Ascending aorta (tissue), 2 donors: ENCODE measurements around the gene CELF4. TPM values are rescaled to one million over a fixed set of nuclear protein-coding genes. Genes with fewer than 3 reads are reported as not detected.

Source experiments
- DNase-seq, 2 donors: peaks; one replicate each; pipeline ENCODE4 v3.0.0-alpha.2; 2019; ENCODE audit warnings: low spot score in 2 of 2
- H3K27ac ChIP-seq, 2 donors: fragments of 200-600 bp; sonication (generic); one replicate each; pipeline ENCODE4 v1.5.1; 2016 to 2017; ENCODE audit warnings: mild to moderate bottlenecking in 1 of 2
- H3K27me3 ChIP-seq: fragments of 200-600 bp; sonication (generic); one replicate; pipeline ENCODE4 v1.5.1; 2017
- H3K36me3 ChIP-seq, 2 donors: fragments of 200-600 bp; sonication (generic); one replicate each; pipeline ENCODE4 v1.5.1; 2016
- H3K4me1 ChIP-seq, 2 donors: fragments of 200-600 bp; sonication (generic); one replicate each; pipeline ENCODE4 v1.5.1; 2016 to 2017; ENCODE audit warnings: mild to moderate bottlenecking in 1 of 2
- H3K4me3 ChIP-seq, 2 donors: fragments of 200-600 bp; sonication (generic); one replicate each; pipeline ENCODE4 v1.5.1; 2016 to 2017; ENCODE audit warnings: mild to moderate bottlenecking in 1 of 2
- H3K9me3 ChIP-seq, 2 donors: fragments of 200-600 bp; sonication (generic); one replicate each; pipeline ENCODE4 v1.5.1; 2016
- CTCF ChIP-seq, 3 experiments: fragments of 200-600 bp in 2 of 3; fragments of 450-650 bp in 1 of 3; sonication (generic) in 2 of 3; IDR thresholded peaks; one replicate each; pipeline ENCODE4 v1.5.1; 2016 to 2019; ENCODE audit warnings: antibody characterized with exemption in 3 of 3, mild to moderate bottlenecking in 1 of 3, moderate library complexity in 1 of 3
- intact Hi-C: fragments of 100-400 bp; cut with DNase I; formaldehyde crosslinking; loops from one replicate; pipeline ENCODE4 v1.15.1; 2023
- total RNA-seq: library from RNA; depleted of rRNA; stranded (reverse); fragments of >200 nt; gene quantifications from one replicate; pipeline ENCODE4 v1.1.0, GENCODE V29; 2016

Gene CELF4
- total RNA-seq, 1 donor from 2014 or later, result not detected

- Histone ChIP-seq H3K27me3 (no peaks in the 10 kb centered on the region), H3K9me3 (no peaks in the 10 kb centered on the region), H3K4me1 (no peaks in the 10 kb centered on the region), H3K36me3 (no peaks in the 10 kb centered on the region), H3K27ac (no peak overlapping the region), H3K4me3 (no peak overlapping the region)
- no peak for DNase-seq
- intact Hi-C loops, result no loop called here
- TF ChIP-seq CTCF (IDR thresholded peaks at IDR 0.05), result no peak
These were observed 209.8 kb downstream of the CELF4 start for GRCh38 chr18:37355772-37356171.

- TF ChIP-seq CTCF (IDR thresholded peaks at IDR 0.05), result no peak
- intact Hi-C loops, result no loop called here
These were observed 214.5 kb downstream of the CELF4 start for GRCh38 chr18:37351110-37351509.

GRCh38 chr18:37348729-37349128 lies 216.9 kb downstream of the CELF4 start:
- Histone ChIP-seq H3K27me3 (no peaks in the 10 kb centered on the region), H3K4me3 (no peak overlapping the region), H3K9me3 (no peaks in the 10 kb centered on the region), H3K4me1 (no peaks in the 10 kb centered on the region), H3K36me3 (no peaks in the 10 kb centered on the region), H3K27ac (no peak overlapping the region)
- intact Hi-C loops, result no loop called here
- no peak for DNase-seq
- no peak for TF ChIP-seq CTCF (IDR thresholded peaks at IDR 0.05)

More at GRCh38 chr18:37351110-37351509, 214.5 kb downstream of the CELF4 start:
- H3K36me3 ChIP-seq, result no peaks in the 10 kb centered on the region
- H3K9me3 ChIP-seq, result no peaks in the 10 kb centered on the region
- no peak overlapping the region for H3K27ac ChIP-seq
- H3K4me3 ChIP-seq, result no peak overlapping the region
- no peaks in the 10 kb centered on the region for H3K4me1 ChIP-seq
- no peak for DNase-seq
- no peaks in the 10 kb centered on the region for H3K27me3 ChIP-seq

GRCh38 chr18:37346048-37346447 lies 219.6 kb downstream of the CELF4 start:
- H3K9me3 ChIP-seq, result no peaks in the 10 kb centered on the region
- H3K4me1 ChIP-seq, result no peaks in the 10 kb centered on the region
- TF ChIP-seq CTCF (IDR thresholded peaks at IDR 0.05), result no peak
- no peaks in the 10 kb centered on the region for H3K36me3 ChIP-seq
- no peaks in the 10 kb centered on the region for H3K27me3 ChIP-seq
- DNase-seq, result no peak
- no peak overlapping the region for H3K4me3 ChIP-seq
- intact Hi-C loops, result no loop called here
- H3K27ac ChIP-seq, result no peak overlapping the region

- no peaks in the 10 kb centered on the region for H3K36me3 ChIP-seq
- no peaks in the 10 kb centered on the region for H3K9me3 ChIP-seq
- no peak overlapping the region for H3K4me3 ChIP-seq
- no peak for TF ChIP-seq CTCF (IDR thresholded peaks at IDR 0.05)
- no peaks in the 10 kb centered on the region for H3K4me1 ChIP-seq
- H3K27ac ChIP-seq, result no peak overlapping the region
- intact Hi-C loops, result loop anchor here (2.0 kb wide), 1 partner anchor 195 kb away; no protein-coding TSS in a partner anchor
- no peaks in the 10 kb centered on the region for H3K27me3 ChIP-seq
- no peak for DNase-seq
These were observed 222.1 kb downstream of the CELF4 start for GRCh38 chr18:37343542-37343851.

- Histone ChIP-seq H3K27me3 (no peaks in the 10 kb centered on the region), H3K36me3 (no peaks in the 10 kb centered on the region), H3K4me1 (no peaks in the 10 kb centered on the region), H3K9me3 (no peaks in the 10 kb centered on the region), H3K27ac (no peak overlapping the region), H3K4me3 (no peak overlapping the region)
- no peak for DNase-seq
- no peak for TF ChIP-seq CTCF (IDR thresholded peaks at IDR 0.05)
- intact Hi-C loops, result loop anchor here (2.0 kb wide), 1 partner anchor 197 kb away; no protein-coding TSS in a partner anchor
These were observed 224.0 kb downstream of the CELF4 start for GRCh38 chr18:37341473-37342086.
